GM13976 (cell line): ENCODE data around the gene PAPSS1.

Source experiments
- DNase-seq: peaks from one replicate; pipeline ENCODE4 v3.0.0; 2012; ENCODE audit warnings: low spot score
- in situ Hi-C: fragments of 300-500 bp; cut with MboI; formaldehyde crosslinking; loops from one replicate; pipeline ENCODE4 v1.12.0; 2022; ENCODE audit warnings: low sequenced_read_pairs, mixed read lengths, inconsistent platforms; ENCODE audit not compliant: unreplicated experiment
- TF ChIP-seq, protein P1 (sequence below): IDR thresholded peaks from 2 replicates; pipeline ENCODE4 v1.5.1; 2012; ENCODE audit warnings: borderline replicate concordance, mild to moderate bottlenecking; ENCODE audit not compliant: insufficient read depth; ENCODE audit errors: extremely low read depth, missing control alignments, control extremely low read depth

PAPSS1 gene

DNA sequence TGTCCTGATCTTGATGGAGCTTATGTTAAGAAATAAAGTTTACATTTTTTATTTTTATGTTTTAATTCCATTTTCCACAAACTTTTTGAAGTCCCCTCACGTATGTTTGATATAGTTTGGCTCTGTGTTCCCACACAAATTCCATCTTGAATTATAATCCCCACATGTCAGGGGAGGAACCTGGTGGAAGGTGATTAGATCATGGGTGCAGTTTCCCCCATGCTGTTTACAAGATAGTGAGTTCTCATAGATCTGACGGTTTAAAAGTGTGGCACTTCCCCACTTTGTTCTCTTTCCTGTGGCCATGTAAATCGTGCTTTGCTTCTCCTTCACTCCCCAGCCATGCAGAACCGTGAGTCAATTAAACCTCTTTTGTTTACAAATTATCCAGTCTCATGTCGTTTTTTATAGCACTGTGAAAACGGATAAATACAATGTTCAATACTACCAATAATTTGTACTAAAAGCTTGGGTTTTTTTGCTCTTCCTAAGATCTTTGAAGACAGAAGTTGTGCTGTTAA is 89.8 kb downstream of the PAPSS1 start:
- TF ChIP-seq, protein P1, sequence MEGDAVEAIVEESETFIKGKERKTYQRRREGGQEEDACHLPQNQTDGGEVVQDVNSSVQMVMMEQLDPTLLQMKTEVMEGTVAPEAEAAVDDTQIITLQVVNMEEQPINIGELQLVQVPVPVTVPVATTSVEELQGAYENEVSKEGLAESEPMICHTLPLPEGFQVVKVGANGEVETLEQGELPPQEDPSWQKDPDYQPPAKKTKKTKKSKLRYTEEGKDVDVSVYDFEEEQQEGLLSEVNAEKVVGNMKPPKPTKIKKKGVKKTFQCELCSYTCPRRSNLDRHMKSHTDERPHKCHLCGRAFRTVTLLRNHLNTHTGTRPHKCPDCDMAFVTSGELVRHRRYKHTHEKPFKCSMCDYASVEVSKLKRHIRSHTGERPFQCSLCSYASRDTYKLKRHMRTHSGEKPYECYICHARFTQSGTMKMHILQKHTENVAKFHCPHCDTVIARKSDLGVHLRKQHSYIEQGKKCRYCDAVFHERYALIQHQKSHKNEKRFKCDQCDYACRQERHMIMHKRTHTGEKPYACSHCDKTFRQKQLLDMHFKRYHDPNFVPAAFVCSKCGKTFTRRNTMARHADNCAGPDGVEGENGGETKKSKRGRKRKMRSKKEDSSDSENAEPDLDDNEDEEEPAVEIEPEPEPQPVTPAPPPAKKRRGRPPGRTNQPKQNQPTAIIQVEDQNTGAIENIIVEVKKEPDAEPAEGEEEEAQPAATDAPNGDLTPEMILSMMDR = no peak
- in situ Hi-C loops = no loop called here

GRCh38 chr4:107629318-107629717 is 90.7 kb downstream of the PAPSS1 start:
- TF ChIP-seq, protein P1 = no peak
- DNase-seq = no peak
- in situ Hi-C loops = no loop called here

More for the DNA sequence above, 89.8 kb downstream of the PAPSS1 start:
- no peak for DNase-seq

DNA sequence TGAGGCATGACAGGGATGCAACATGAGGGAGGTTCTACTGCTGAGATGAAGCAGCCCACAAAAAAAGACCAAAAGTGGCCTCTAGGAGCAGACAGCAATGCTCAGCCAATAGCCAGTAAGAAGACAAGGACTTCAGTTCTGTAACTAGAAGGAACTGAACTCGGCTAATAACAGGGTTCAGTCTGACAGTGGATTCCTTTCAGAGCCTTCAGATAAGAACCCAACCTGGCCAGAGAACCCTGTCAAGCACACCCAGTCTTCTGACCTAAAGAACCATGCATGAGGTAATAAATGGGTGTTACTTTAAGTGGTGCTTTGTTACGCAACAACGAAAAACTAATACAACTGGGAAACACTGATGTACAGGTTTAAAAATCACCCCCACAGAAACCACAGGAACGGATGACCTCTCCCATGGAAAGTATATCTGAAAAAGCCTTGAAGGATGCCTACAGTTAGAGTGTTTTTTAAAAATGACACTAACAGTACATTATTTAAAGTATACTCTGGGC is 94.6 kb downstream of the PAPSS1 start:
- in situ Hi-C loops = no loop called here
- DNase-seq = no peak
- TF ChIP-seq, protein P1 = no peak

DNA sequence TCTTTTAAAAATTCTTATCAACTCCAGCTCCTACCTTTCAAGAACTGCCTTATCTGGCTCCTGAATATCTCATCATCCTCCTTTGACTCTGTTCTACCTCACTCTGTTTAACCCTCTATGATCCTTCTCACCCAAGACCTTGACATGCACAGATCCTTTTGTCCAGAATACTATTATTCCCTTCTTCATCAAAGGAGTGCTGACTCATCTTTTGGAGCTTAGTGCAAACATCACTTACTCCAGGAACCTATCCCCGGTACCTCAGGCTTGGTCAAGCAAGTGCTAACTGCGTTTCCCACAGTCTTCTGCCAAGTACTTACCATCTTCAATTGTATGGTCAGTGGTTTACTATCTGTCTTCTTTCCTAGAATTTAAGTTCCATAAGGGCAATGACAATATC is 96.0 kb downstream of the PAPSS1 start:
- no peak for DNase-seq
- TF ChIP-seq, protein P1 = no peak
- in situ Hi-C loops = no loop called here

GRCh38 chr4:107622006-107622405 is 98.0 kb downstream of the PAPSS1 start:
- DNase-seq = no peak
- in situ Hi-C loops = no loop called here
- TF ChIP-seq, protein P1 = no peak

DNA sequence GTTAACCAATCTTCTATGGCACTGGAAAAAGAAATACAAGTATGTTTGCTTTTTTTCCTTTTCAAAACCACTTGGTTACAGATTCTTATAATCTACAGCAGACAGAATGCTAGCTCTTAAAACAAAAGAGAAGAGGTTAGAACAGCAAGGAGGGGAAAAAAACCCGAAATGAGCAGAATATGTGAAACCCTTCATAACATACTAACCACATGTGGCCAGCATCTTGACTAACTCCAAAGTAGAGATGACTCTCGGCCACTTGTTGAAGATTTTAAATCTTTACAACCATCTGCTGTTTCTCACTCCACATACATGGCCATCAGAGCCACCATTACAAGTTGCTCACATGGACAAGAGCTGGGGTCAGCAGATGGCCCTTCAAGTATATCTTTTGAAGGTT is 100.3 kb downstream of the PAPSS1 start:
- TF ChIP-seq, protein P1 = no peak
- in situ Hi-C loops = no loop called here
- no peak for DNase-seq
